HG03097 (cell line): ENCODE data around the gene TRIM36.

Source experiments
- ATAC-seq: cut with Tn5 transposase; IDR thresholded peaks from one replicate; pipeline ENCODE4 v1.9.1; 2021; ENCODE audit not compliant: unreplicated experiment, low FRiP score

The TRIM36 gene

GRCh38 chr5:115169487-115170133, at the start of gene TRIM36:
TRIM36 (minus strand) TSS chr5:115169908; CDS start chr5:115169634, 274 bp downstream.
- peak; percentile 98 for ATAC-seq

- no peak for ATAC-seq
Observed at GRCh38 chr5:115214541-115214940, 44.8 kb upstream of the TRIM36 start.

GRCh38 chr5:115209279-115209678, 39.6 kb upstream of the TRIM36 start:
- ATAC-seq = peak; percentile 100

GRCh38 chr5:115202952-115203351, 33.2 kb upstream of the TRIM36 start:
- ATAC-seq = no peak

- no peak for ATAC-seq
Observed at GRCh38 chr5:115196161-115196560, 26.5 kb upstream of the TRIM36 start.

- ATAC-seq = no peak
Observed at GRCh38 chr5:115194676-115195075, 25.0 kb upstream of the TRIM36 start.

GRCh38 chr5:115193295-115193694, 23.6 kb upstream of the TRIM36 start:
- no peak for ATAC-seq

- ATAC-seq = no peak
Observed at GRCh38 chr5:115192098-115192497, 22.4 kb upstream of the TRIM36 start.

- no peak for ATAC-seq
Observed at GRCh38 chr5:115191474-115192031, 21.8 kb upstream of the TRIM36 start.

GRCh38 chr5:115190388-115190787, 20.7 kb upstream of the TRIM36 start:
- no peak for ATAC-seq

GRCh38 chr5:115189866-115190265, 20.2 kb upstream of the TRIM36 start:
- no peak for ATAC-seq

GRCh38 chr5:115186794-115187193, 17.1 kb upstream of the TRIM36 start:
- ATAC-seq = no peak

- no peak for ATAC-seq
Observed at GRCh38 chr5:115184770-115185169, 15.1 kb upstream of the TRIM36 start.

- no peak for ATAC-seq
Observed at GRCh38 chr5:115181757-115182156, 12.0 kb upstream of the TRIM36 start.

- no peak for ATAC-seq
Observed at GRCh38 chr5:115180165-115180709, 10.5 kb upstream of the TRIM36 start.

- no peak for ATAC-seq
Observed at GRCh38 chr5:115179394-115180164, 9.9 kb upstream of the TRIM36 start.

- ATAC-seq = no peak
Observed at GRCh38 chr5:115179030-115179393, 9.3 kb upstream of the TRIM36 start.

GRCh38 chr5:115170929-115171510, 1.3 kb upstream of the TRIM36 start:
- ATAC-seq = no peak

- peak; percentile 53 for ATAC-seq
Observed at GRCh38 chr5:115170134-115170928, 623 bp upstream of the TRIM36 start.

GRCh38 chr5:115168829-115169486, 750 bp downstream of the TRIM36 start:
- ATAC-seq = peak; percentile 13
